B cell (primary cell): ENCODE results near the gene UNC5A. TPM values are rescaled to one million over a fixed set of nuclear protein-coding genes. Genes with fewer than 3 reads are reported as not detected.

ENCODE experiments used
- ATAC-seq: fragments of 200-7000 bp; cut with Tn5 transposase; one replicate; pipeline ENCODE4 v1.10.0; 2021; ENCODE audit warnings: low read depth, mild to moderate bottlenecking, moderate number of reproducible peaks, moderate library complexity
- CTCF ChIA-PET: fragments of 350-600 bp; sonication (Branson Sonifier 250); formaldehyde crosslinking; loops from one replicate; lab custom pipeline; 2021; ENCODE audit warnings: antibody characterized with exemption, inconsistent platforms; lab: Charles Lee
- POLR2A ChIA-PET: fragments of 350-600 bp; sonication (Branson Sonifier 250); formaldehyde crosslinking; loops from one replicate; lab custom pipeline; 2021; ENCODE audit warnings: antibody characterized with exemption; lab: Charles Lee
- DNase-seq: peaks from one replicate; pipeline ENCODE4 v3.0.0; 2013
- H2AFZ ChIP-seq: 2 replicates; pipeline ENCODE4 v1.6.1; 2012; ENCODE audit warnings: mild to moderate bottlenecking, low read depth, low read length; ENCODE audit not compliant: insufficient read depth, poor library complexity, severe bottlenecking
- H3K27ac ChIP-seq, 2 donors: 1 replicate in 1 of 2; 2 replicates in 1 of 2; pipeline ENCODE4 v1.5.1; 2012 to 2013; ENCODE audit warnings: low read length in 2 of 2, mild to moderate bottlenecking in 2 of 2, moderate library complexity in 1 of 2
- H3K27me3 ChIP-seq, 4 experiments: fragments of 200-600 bp in 1 of 4; sonication (generic) in 1 of 4; replicated peaks in 1 of 4; 1 replicate in 2 of 4; 2 replicates in 2 of 4; pipeline versions ENCODE4 v1.6.1 to v1.7.0; 2013 to 2016; ENCODE audit warnings: low read length in 3 of 4, mild to moderate bottlenecking in 2 of 4, mixed read lengths in 1 of 4, moderate library complexity in 1 of 4; ENCODE audit not compliant: insufficient read depth in 4 of 4, control insufficient read depth in 3 of 4; ENCODE audit errors: control extremely low read depth in 1 of 4
- H3K36me3 ChIP-seq, 2 experiments: replicated peaks in 1 of 2; 1 replicate in 1 of 2; 2 replicates in 1 of 2; pipeline versions ENCODE4 v1.6.1 to v1.7.1; 2013; ENCODE audit warnings: low read length in 1 of 2; ENCODE audit not compliant: insufficient read depth in 2 of 2, control insufficient read depth in 1 of 2; ENCODE audit errors: control extremely low read depth in 1 of 2, extremely low read depth in 1 of 2
- H3K4me1 ChIP-seq, 2 donors: fragments of 200-600 bp in 1 of 2; sonication (generic) in 1 of 2; 1 replicate in 1 of 2; 2 replicates in 1 of 2; pipeline versions ENCODE4 v1.5.1 to v1.6.1; 2013 to 2017; ENCODE audit warnings: low read length in 2 of 2; ENCODE audit not compliant: control insufficient read depth in 2 of 2, insufficient read depth in 2 of 2
- H3K4me2 ChIP-seq: replicated peaks from 2 replicates; pipeline ENCODE3; 2012; ENCODE audit warnings: mild to moderate bottlenecking, low read depth, low read length; ENCODE audit not compliant: poor library complexity, severe bottlenecking
- H3K4me3 ChIP-seq, 5 experiments: fragments of 200-600 bp in 1 of 5; sonication (generic) in 1 of 5; 1 replicate in 3 of 5; 2 replicates in 2 of 5; pipeline versions ENCODE4 v1.5.1 to v1.7.0; 2011 to 2016; ENCODE audit warnings: low read length in 4 of 5, mild to moderate bottlenecking in 4 of 5, low read depth in 2 of 5, control low read depth in 1 of 5, moderate library complexity in 1 of 5; ENCODE audit not compliant: insufficient read depth in 1 of 5; ENCODE audit errors: control extremely low read depth in 1 of 5, extremely low read depth in 1 of 5
- H3K79me2 ChIP-seq: fragments of 200-600 bp; sonication (generic); one replicate; pipeline ENCODE4 v1.6.0; 2016; ENCODE audit warnings: low read length; ENCODE audit not compliant: control insufficient read depth, insufficient read depth
- H3K9ac ChIP-seq: fragments of 200-600 bp; sonication (generic); 2 replicates; pipeline ENCODE4 v1.6.1; 2017; ENCODE audit warnings: mild to moderate bottlenecking, low read length, moderate library complexity
- H3K9me3 ChIP-seq, 3 donors: one replicate each; pipeline versions ENCODE4 v1.6.1 to v1.7.1; 2013; ENCODE audit warnings: low read length in 2 of 3; ENCODE audit not compliant: control insufficient read depth in 2 of 3, insufficient read depth in 1 of 3; ENCODE audit errors: control extremely low read depth in 1 of 3
- H4K20me1 ChIP-seq: 2 replicates; pipeline ENCODE4 v1.6.0; 2012; ENCODE audit warnings: mild to moderate bottlenecking, low read length; ENCODE audit not compliant: insufficient read depth, control insufficient read depth, poor library complexity, severe bottlenecking
- H3K27ac Mint-ChIP-seq: one replicate; pipeline ENCODE4 v1.8.0; 2021; ENCODE audit warnings: mixed read lengths
- H3K27me3 Mint-ChIP-seq: one replicate; pipeline ENCODE4 v1.8.0; 2021; ENCODE audit warnings: mixed read lengths
- H3K4me1 Mint-ChIP-seq: one replicate; pipeline ENCODE4 v1.8.0; 2021; ENCODE audit warnings: mixed read lengths
- H3K4me3 Mint-ChIP-seq: one replicate; pipeline ENCODE4 v1.8.0; 2021; ENCODE audit warnings: mixed read lengths
- H3K9me3 Mint-ChIP-seq: one replicate; pipeline ENCODE4 v1.8.0; 2022; ENCODE audit warnings: mixed read lengths; ENCODE audit not compliant: insufficient read depth
- CTCF ChIP-seq: fragments of 200-600 bp; IDR thresholded peaks from one replicate; pipeline ENCODE4 v1.8.0; 2022; ENCODE audit warnings: antibody characterized with exemption, mild to moderate bottlenecking
- EZH2 ChIP-seq: IDR thresholded peaks from 2 replicates; pipeline ENCODE4 v1.6.1; 2012; ENCODE audit warnings: borderline replicate concordance, low read depth, mild to moderate bottlenecking, moderate library complexity, low read length; ENCODE audit not compliant: insufficient read depth, poor library complexity, severe bottlenecking
- WGBS: methylation state at CpG from one replicate; pipeline ENCODE4 v1.1.5; 2013; ENCODE audit warnings: missing lambda C conversion rate; ENCODE audit not compliant: insufficient coverage; 5-methylcytosine and 5-hydroxymethylcytosine counted together
- intact Hi-C: fragments of 100-400 bp; cut with micrococcal nuclease; formaldehyde crosslinking; loops from one replicate; pipeline ENCODE4 v1.10.0; 2022
- polyA plus RNA-seq: library from polyadenylated mRNA; depleted of rRNA; stranded (reverse); fragments of >200 nt; gene quantifications from 2 replicates; pipeline ENCODE4 v1.2.3, GENCODE V29; 2012
- total RNA-seq, 2 donors: library from RNA; stranded (reverse); fragments of 120-200 nt in 1 of 2; gene quantifications; 1 replicate in 1 of 2; 2 replicates in 1 of 2; pipeline versions ENCODE4 v1.2.3 to v1.2.4, GENCODE V29; 2013 to 2022

Gene UNC5A
- total and polyA plus RNA-seq, 2 donors (not counting 1 experiment from before 2014, with no cell fraction given), result not detected

- H3K9ac ChIP-seq, result no peak overlapping the region
- POLR2A ChIA-PET, result no interaction called here
- H3K4me2 ChIP-seq, result no peak overlapping the region
- TF ChIP-seq EZH2, result no peak
- no peak for TF ChIP-seq CTCF
- ATAC-seq (no peak), DNase-seq (no peak)
- Mint-ChIP-seq H3K9me3 (no peaks in the 10 kb centered on the region), H3K4me1 (no peaks in the 10 kb centered on the region), H3K27ac (no peak overlapping the region), H3K27me3 (peaks cover 38% of the 10 kb centered on the region), H3K4me3 (no peak overlapping the region)
- H3K4me3 ChIP-seq, result no peak overlapping the region
- peaks cover 0 to 5% (median 0%) of the 10 kb centered on the region in 3 donors for H3K9me3 ChIP-seq
- H3K4me1 ChIP-seq, result no peaks in the 10 kb centered on the region
- H4K20me1 ChIP-seq, result no peaks in the 10 kb centered on the region
- no peak overlapping the region for H3K27ac ChIP-seq
- CTCF ChIA-PET, result no interaction called here
- intact Hi-C loops, result no loop called here
- no peak overlapping the region for H2AFZ ChIP-seq
- peaks cover 0 to 16% (median 0%) of the 10 kb centered on the region in 4 experiments for H3K27me3 ChIP-seq
- no peaks in the 10 kb centered on the region for H3K79me2 ChIP-seq
- WGBS, result 89% methylated on average over 15 of the region's 17 CpGs
- H3K36me3 ChIP-seq, result no peaks in the 10 kb centered on the region
Observed at GRCh38 chr5:176781638-176782570, 28.5 kb upstream of the UNC5A start.
